SK-N-SH (cell line): ENCODE results near the gene RNASET2. TPM values are rescaled to one million over a fixed set of nuclear protein-coding genes. Genes with fewer than 3 reads are reported as not detected.
"Not testable (repeated sequence)": the region's sequence is repeated elsewhere in the genome, so short reads cannot be mapped to it uniquely, and the experiment has no call there.

Source experiments
- CTCF ChIA-PET: fragments of 300-600, 350-600 bp; formaldehyde crosslinking; extraction: SDS; loops from one replicate; lab custom pipeline; 2021; lab: Yijun Ruan, JAX
- POLR2A ChIA-PET: fragments of 350-600 bp; sonication (Branson Sonifier 250); formaldehyde crosslinking; extraction: SDS; loops from one replicate; lab custom pipeline; 2020; ENCODE audit warnings: antibody characterized with exemption, inconsistent platforms; lab: Yijun Ruan, JAX
- DNase-seq: peaks from one replicate; pipeline ENCODE4 v3.0.0; 2012
- H2AFZ ChIP-seq: fragments of 200-600 bp; sonication (generic); 2 replicates; pipeline ENCODE4 v1.8.1; 2016; ENCODE audit warnings: antibody characterized with exemption, mild to moderate bottlenecking, low read depth
- H3F3A ChIP-seq: fragments of 200-600 bp; sonication (generic); replicated peaks from 2 replicates; pipeline ENCODE3; 2016; ENCODE audit warnings: antibody characterized with exemption, mild to moderate bottlenecking; ENCODE audit not compliant: insufficient read depth
- H3K27ac ChIP-seq, 2 experiments: fragments of 200-500 bp in 1 of 2; fragments of 200-600 bp in 1 of 2; sonication (Bioruptor generic) in 1 of 2; sonication (generic), shearing (Covaris generic) in 1 of 2; 2 replicates each; pipeline versions ENCODE4 v1.5.1 to v1.6.1; 2014 to 2016; ENCODE audit warnings: low read depth in 2 of 2, inconsistent platforms in 1 of 2, low read length in 1 of 2, mild to moderate bottlenecking in 1 of 2, mixed read lengths in 1 of 2
- H3K27me3 ChIP-seq: fragments of 200-600 bp; sonication (generic), shearing (Covaris generic); 2 replicates; pipeline ENCODE4 v1.6.1; 2016; ENCODE audit warnings: mixed run types; ENCODE audit not compliant: insufficient read depth
- H3K36me3 ChIP-seq, 2 experiments: fragments of 200-500 bp in 1 of 2; fragments of 200-600 bp in 1 of 2; sonication (Bioruptor generic) in 1 of 2; sonication (generic) in 1 of 2; replicated peaks in 1 of 2; 2 replicates each; pipeline versions ENCODE3 to v1.5.1; 2014 to 2016; ENCODE audit warnings: low read length in 1 of 2, mild to moderate bottlenecking in 1 of 2; ENCODE audit not compliant: insufficient read depth in 2 of 2, control insufficient read depth in 1 of 2
- H3K4me1 ChIP-seq, 2 experiments: fragments of 200-500 bp in 1 of 2; fragments of 200-600 bp in 1 of 2; sonication (Bioruptor generic) in 1 of 2; sonication (generic), shearing (Covaris generic) in 1 of 2; 2 replicates each; pipeline versions ENCODE4 v1.5.1 to v1.6.1; 2014 to 2016; ENCODE audit warnings: low read depth in 1 of 2, low read length in 1 of 2, mixed run types in 1 of 2; ENCODE audit not compliant: insufficient read depth in 2 of 2, control insufficient read depth in 1 of 2
- H3K4me2 ChIP-seq: fragments of 200-600 bp; sonication (generic), shearing (Covaris generic); 2 replicates; pipeline ENCODE4 v1.6.1; 2017; ENCODE audit warnings: mixed run types
- H3K4me3 ChIP-seq, 2 experiments: fragments of 200-500 bp in 1 of 2; fragments of 200-600 bp in 1 of 2; sonication (Bioruptor generic) in 1 of 2; sonication (generic), shearing (Covaris generic) in 1 of 2; 2 replicates each; pipeline versions ENCODE4 v1.5.1 to v1.8.1; 2014 to 2016; ENCODE audit warnings: low read depth in 2 of 2, inconsistent platforms in 1 of 2, low read length in 1 of 2, mild to moderate bottlenecking in 1 of 2, mixed read lengths in 1 of 2, moderate library complexity in 1 of 2
- H3K79me2 ChIP-seq: fragments of 200-600 bp; sonication (generic); 2 replicates; pipeline ENCODE4 v1.8.1; 2017; ENCODE audit warnings: mild to moderate bottlenecking; ENCODE audit not compliant: insufficient read depth
- H3K9ac ChIP-seq: fragments of 200-600 bp; sonication (generic); 2 replicates; pipeline ENCODE4 v1.6.1; 2017; ENCODE audit warnings: mixed run types
- H3K9me2 ChIP-seq: fragments of 200-600 bp; sonication (generic); 2 replicates; pipeline ENCODE4 v1.6.1; 2017; ENCODE audit warnings: mixed run types
- H3K9me3 ChIP-seq: fragments of 200-600 bp; sonication (generic); 2 replicates; pipeline ENCODE4 v1.6.1; 2017; ENCODE audit warnings: mixed run types, mild to moderate bottlenecking, moderate library complexity
- H4K20me1 ChIP-seq: fragments of 200-600 bp; sonication (generic); 2 replicates; pipeline ENCODE4 v1.6.1; 2017; ENCODE audit warnings: mild to moderate bottlenecking, mixed run types; ENCODE audit not compliant: insufficient read depth
- EZH2phosphoT487 ChIP-seq: fragments of 200-600 bp; sonication (generic); IDR thresholded peaks from 2 replicates; pipeline ENCODE4 v1.6.1; 2017; ENCODE audit warnings: low read depth, mixed run types, mild to moderate bottlenecking, antibody characterized with exemption, moderate library complexity, borderline replicate concordance
- GABPA ChIP-seq: IDR thresholded peaks from 2 replicates; pipeline ENCODE4 v1.4.0; 2012; ENCODE audit warnings: low read depth, mild to moderate bottlenecking
- MXI1 ChIP-seq: IDR thresholded peaks from 2 replicates; pipeline ENCODE4 v1.6.1; 2012; ENCODE audit warnings: mild to moderate bottlenecking, low read depth, low read length, improper control_type of control experiment
- NRF1 ChIP-seq: IDR thresholded peaks from 2 replicates; pipeline ENCODE4 v1.6.1; 2012; ENCODE audit warnings: low read depth, mild to moderate bottlenecking, low read length
- RAD21 ChIP-seq: IDR thresholded peaks from 2 replicates; pipeline ENCODE4 v1.6.1; 2012; ENCODE audit warnings: mild to moderate bottlenecking, low read length
- RFX5 ChIP-seq: IDR thresholded peaks from 2 replicates; pipeline ENCODE4 v1.6.1; 2012; ENCODE audit warnings: mild to moderate bottlenecking, improper control_type of control experiment, low read length
- SIN3A ChIP-seq: IDR thresholded peaks from 2 replicates; pipeline ENCODE4 v1.6.1; 2012; ENCODE audit warnings: low read depth, mild to moderate bottlenecking, low read length, moderate library complexity, borderline replicate concordance
- TAF1 ChIP-seq: IDR thresholded peaks from 2 replicates; pipeline ENCODE4 v1.6.1; 2012; ENCODE audit warnings: low read depth, mild to moderate bottlenecking, low read length, moderate library complexity, borderline replicate concordance
- YY1 ChIP-seq: IDR thresholded peaks from 2 replicates; pipeline ENCODE4 v1.4.0; 2012; ENCODE audit warnings: low read depth, mild to moderate bottlenecking
- WGBS: methylation state at CpG from one replicate; pipeline ENCODE4 v1.1.6; 2017; ENCODE audit warnings: low lambda C conversion rate; 5-methylcytosine and 5-hydroxymethylcytosine counted together
- polyA plus RNA-seq, 3 experiments: library from polyadenylated mRNA; depleted of rRNA; stranded (reverse); fragments of >200 nt; gene quantifications; 2 replicates each; pipeline ENCODE4 v1.2.3, GENCODE V29; 2012
- TF ChIP-seq, protein P1 (sequence below): fragments of 150-350 bp; IDR thresholded peaks from 2 replicates; pipeline ENCODE4 v1.6.1; 2017; ENCODE audit warnings: antibody characterized with exemption, low read length, low read depth, borderline replicate concordance
- TF ChIP-seq, protein P2 (sequence below): IDR thresholded peaks from 2 replicates; pipeline ENCODE4 v1.4.0; 2012; ENCODE audit warnings: low read depth, borderline replicate concordance
- TF ChIP-seq, protein P3 (sequence below): fragments of 200-600 bp; sonication (generic); IDR thresholded peaks from 2 replicates; pipeline ENCODE4 v1.6.1; 2017; ENCODE audit warnings: antibody characterized with exemption, mild to moderate bottlenecking, moderate library complexity

Gene RNASET2
- polyA plus RNA-seq, 1 of the 3 experiments (the other 2 are of a cell fraction): 59.2 TPM

DNA sequence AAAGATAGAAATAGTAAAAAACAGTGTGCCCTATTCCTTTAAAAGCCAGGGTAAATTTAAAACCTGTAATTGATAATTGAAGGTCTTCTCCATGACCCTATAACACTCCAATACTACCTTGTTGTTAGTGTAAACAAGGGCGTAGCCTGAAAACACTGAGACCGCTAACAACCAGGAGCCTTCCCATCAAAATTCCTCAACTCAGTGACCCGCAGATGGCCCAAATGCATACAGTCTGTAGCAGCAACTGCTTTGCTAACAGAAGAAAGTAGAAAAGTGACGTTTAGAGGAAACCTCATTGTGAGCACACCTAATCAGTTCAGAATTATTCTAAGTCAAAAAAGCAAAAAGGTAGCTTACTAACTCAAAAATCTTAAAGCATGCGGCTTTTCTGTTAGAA lies 63.9 kb downstream of the RNASET2 start:
- not testable (repeated sequence) for H3K9ac ChIP-seq
- WGBS: 47% methylated on average over 5 of the region's 5 CpGs
- CTCF ChIA-PET: interaction anchor here (0.6 kb wide), 1 partner anchor 44 kb away, joined by 3 read pairs; no protein-coding TSS in a partner anchor

DNA sequence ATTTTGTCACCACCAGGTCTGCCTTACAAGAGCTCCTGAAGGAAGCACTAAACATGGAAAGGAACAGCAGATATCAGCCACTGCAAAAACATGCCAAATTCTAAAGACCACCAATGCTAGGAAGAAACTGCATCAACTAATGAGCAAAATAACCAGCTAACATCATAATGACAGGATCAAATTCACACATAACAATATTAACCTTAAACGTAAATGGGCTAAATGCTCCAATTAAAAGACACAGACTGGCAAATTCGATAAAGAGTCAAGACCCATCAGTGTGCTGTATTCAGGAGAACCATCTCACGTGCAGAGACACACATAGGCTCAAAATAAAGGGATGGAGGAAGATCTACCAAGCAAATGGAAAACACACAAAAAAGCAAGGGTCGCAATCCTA lies 69.6 kb downstream of the RNASET2 start:
- POLR2A ChIA-PET, H3K9me2 ChIP-seq, H2AFZ ChIP-seq, H3K27me3 ChIP-seq, H3K4me3 ChIP-seq, H3K4me1 ChIP-seq, H3K9me3 ChIP-seq, H3K79me2 ChIP-seq, H3K9ac ChIP-seq, H4K20me1 ChIP-seq, H3K27ac ChIP-seq, H3F3A ChIP-seq, DNase-seq, H3K36me3 ChIP-seq, H3K4me2 ChIP-seq, CTCF ChIA-PET: not testable (repeated sequence)
- 0% methylated on average over 1 of the region's 4 CpGs for WGBS

More for the DNA sequence above, 63.9 kb downstream of the RNASET2 start:
- H3K9me2 ChIP-seq, H4K20me1 ChIP-seq, H3K4me3 ChIP-seq, H3K9me3 ChIP-seq, POLR2A ChIA-PET, H3K4me2 ChIP-seq, H3K27me3 ChIP-seq, H3K79me2 ChIP-seq, H3K36me3 ChIP-seq, DNase-seq, H3K4me1 ChIP-seq, H2AFZ ChIP-seq, H3F3A ChIP-seq, H3K27ac ChIP-seq: not testable (repeated sequence)

DNA sequence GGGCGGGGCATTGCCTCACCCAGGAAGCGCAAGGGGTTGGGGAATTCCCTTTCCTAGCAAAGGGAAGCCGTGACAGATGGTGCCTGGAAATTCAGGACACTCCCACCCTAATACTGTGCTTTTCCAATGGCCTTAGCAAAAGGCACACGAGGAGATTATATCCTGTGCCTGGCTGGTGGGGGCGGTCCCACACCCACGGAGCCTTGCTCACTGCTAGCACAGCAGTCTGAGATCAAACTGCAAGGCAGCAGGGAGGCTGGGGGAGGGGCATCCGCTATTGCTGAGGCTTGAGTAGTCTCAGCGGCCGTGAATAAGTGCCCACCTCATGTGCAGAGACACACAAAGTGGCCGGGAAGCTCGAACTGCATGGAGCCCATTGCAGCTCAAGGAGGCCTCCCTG lies 71.4 kb downstream of the RNASET2 start:
- H4K20me1 ChIP-seq, CTCF ChIA-PET, H3K4me3 ChIP-seq, H3K36me3 ChIP-seq, H3F3A ChIP-seq, POLR2A ChIA-PET, H3K79me2 ChIP-seq, H2AFZ ChIP-seq, DNase-seq, H3K9me3 ChIP-seq, H3K27me3 ChIP-seq, H3K4me1 ChIP-seq, H3K4me2 ChIP-seq, H3K27ac ChIP-seq, H3K9me2 ChIP-seq, H3K9ac ChIP-seq: not testable (repeated sequence)
- WGBS: 33% methylated on average over 5 of the region's 11 CpGs

DNA sequence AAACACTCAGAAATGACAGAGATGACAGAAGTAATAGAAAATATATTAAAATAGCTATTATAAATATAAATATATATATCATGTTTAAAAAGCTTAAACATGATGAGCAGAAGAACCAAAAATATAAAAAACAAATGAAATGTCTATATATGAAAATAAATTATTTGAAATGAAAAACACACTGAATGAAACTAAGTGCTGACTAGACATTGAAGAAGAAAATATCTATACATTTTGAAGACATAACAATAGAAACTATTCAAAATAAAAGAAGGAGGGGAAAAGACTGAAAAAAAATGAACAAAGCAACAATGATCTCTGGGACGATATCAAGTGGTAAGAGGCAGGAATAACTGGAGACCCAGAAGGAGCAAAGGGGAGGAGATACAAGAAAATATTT lies 76.8 kb downstream of the RNASET2 start:
- no peak for DNase-seq
- no peaks in the 10 kb centered on the region for H3K27me3 ChIP-seq
- no peak for TF ChIP-seq NRF1
- TF ChIP-seq, protein P1, sequence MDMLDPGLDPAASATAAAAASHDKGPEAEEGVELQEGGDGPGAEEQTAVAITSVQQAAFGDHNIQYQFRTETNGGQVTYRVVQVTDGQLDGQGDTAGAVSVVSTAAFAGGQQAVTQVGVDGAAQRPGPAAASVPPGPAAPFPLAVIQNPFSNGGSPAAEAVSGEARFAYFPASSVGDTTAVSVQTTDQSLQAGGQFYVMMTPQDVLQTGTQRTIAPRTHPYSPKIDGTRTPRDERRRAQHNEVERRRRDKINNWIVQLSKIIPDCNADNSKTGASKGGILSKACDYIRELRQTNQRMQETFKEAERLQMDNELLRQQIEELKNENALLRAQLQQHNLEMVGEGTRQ: no peak
- no peak for TF ChIP-seq MXI1
- TF ChIP-seq, protein P2, sequence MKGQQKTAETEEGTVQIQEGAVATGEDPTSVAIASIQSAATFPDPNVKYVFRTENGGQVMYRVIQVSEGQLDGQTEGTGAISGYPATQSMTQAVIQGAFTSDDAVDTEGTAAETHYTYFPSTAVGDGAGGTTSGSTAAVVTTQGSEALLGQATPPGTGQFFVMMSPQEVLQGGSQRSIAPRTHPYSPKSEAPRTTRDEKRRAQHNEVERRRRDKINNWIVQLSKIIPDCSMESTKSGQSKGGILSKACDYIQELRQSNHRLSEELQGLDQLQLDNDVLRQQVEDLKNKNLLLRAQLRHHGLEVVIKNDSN: no peak
- TF ChIP-seq RAD21: no peak
- no peak for TF ChIP-seq GABPA
- no peak for TF ChIP-seq TAF1
- TF ChIP-seq EZH2phosphoT487: no peak
- TF ChIP-seq, protein P3, sequence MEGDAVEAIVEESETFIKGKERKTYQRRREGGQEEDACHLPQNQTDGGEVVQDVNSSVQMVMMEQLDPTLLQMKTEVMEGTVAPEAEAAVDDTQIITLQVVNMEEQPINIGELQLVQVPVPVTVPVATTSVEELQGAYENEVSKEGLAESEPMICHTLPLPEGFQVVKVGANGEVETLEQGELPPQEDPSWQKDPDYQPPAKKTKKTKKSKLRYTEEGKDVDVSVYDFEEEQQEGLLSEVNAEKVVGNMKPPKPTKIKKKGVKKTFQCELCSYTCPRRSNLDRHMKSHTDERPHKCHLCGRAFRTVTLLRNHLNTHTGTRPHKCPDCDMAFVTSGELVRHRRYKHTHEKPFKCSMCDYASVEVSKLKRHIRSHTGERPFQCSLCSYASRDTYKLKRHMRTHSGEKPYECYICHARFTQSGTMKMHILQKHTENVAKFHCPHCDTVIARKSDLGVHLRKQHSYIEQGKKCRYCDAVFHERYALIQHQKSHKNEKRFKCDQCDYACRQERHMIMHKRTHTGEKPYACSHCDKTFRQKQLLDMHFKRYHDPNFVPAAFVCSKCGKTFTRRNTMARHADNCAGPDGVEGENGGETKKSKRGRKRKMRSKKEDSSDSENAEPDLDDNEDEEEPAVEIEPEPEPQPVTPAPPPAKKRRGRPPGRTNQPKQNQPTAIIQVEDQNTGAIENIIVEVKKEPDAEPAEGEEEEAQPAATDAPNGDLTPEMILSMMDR: no peak
- TF ChIP-seq YY1: no peak
- TF ChIP-seq SIN3A: no peak
- no peak for TF ChIP-seq RFX5
- POLR2A ChIA-PET: no interaction called here
- H2AFZ ChIP-seq: no peak overlapping the region
- H3K79me2 ChIP-seq: no peaks in the 10 kb centered on the region
- H3K4me3 ChIP-seq: no peak overlapping the region
- H3K36me3 ChIP-seq: no peaks in the 10 kb centered on the region
- H3K4me1 ChIP-seq: no peaks in the 10 kb centered on the region
- H3K9me3 ChIP-seq: peaks cover 4% of the 10 kb centered on the region; the same call in 1 of the 2 replicates
- H3K27ac ChIP-seq: no peak overlapping the region
- H3K4me2 ChIP-seq: no peak overlapping the region
- H3K9me2 ChIP-seq: peaks cover 4% of the 10 kb centered on the region; the same call in 1 of the 2 replicates
- 61% methylated on average over 1 of the region's 1 CpG for WGBS
- no peak overlapping the region for H3K9ac ChIP-seq
- H3F3A ChIP-seq: no peaks in the 10 kb centered on the region
- CTCF ChIA-PET: no interaction called here
- no peaks in the 10 kb centered on the region for H4K20me1 ChIP-seq
